Large intestine (tissue), 12 donors: ENCODE measurements around the gene PIP5K1A. TPM values are rescaled to one million over a fixed set of nuclear protein-coding genes. Genes with fewer than 3 reads are reported as not detected.

Experiments used
- DNase-seq, 2 donors: peaks; one replicate each; pipeline versions ENCODE4 v3.0.0 to v3.0.0-alpha.2; 2013
- H3K27ac ChIP-seq: one replicate; pipeline ENCODE4 v1.5.1; 2013; ENCODE audit warnings: low read length
- H3K27me3 ChIP-seq: 2 replicates; pipeline ENCODE4 v1.6.1; 2013; ENCODE audit warnings: low read length; ENCODE audit not compliant: control insufficient read depth, insufficient read depth
- H3K36me3 ChIP-seq: 2 replicates; pipeline ENCODE4 v1.6.1; 2013; ENCODE audit warnings: low read length; ENCODE audit not compliant: control insufficient read depth, insufficient read depth
- H3K4me1 ChIP-seq: one replicate; pipeline ENCODE4 v1.6.1; 2013; ENCODE audit warnings: low read length; ENCODE audit not compliant: control insufficient read depth, insufficient read depth
- H3K4me3 ChIP-seq: one replicate; pipeline ENCODE4 v1.5.1; 2013; ENCODE audit warnings: low read length
- H3K9me3 ChIP-seq: one replicate; pipeline ENCODE4 v1.6.1; 2013; ENCODE audit warnings: mild to moderate bottlenecking, low read depth, low read length, moderate library complexity; ENCODE audit not compliant: control insufficient read depth
- WGBS: methylation state at CpG from one replicate; pipeline ENCODE4 v1.1.5; 2013; ENCODE audit warnings: low lambda C conversion rate; ENCODE audit not compliant: insufficient coverage; 5-methylcytosine and 5-hydroxymethylcytosine counted together
- long read RNA-seq, 11 donors: transcript quantifications; one replicate each; lab custom pipeline, GENCODE V29; 2026
- polyA plus RNA-seq: library from polyadenylated mRNA; unstranded; fragments of 120-200 nt; gene quantifications from one replicate; pipeline ENCODE4 v1.2.1, GENCODE V29; 2013

The PIP5K1A gene
- polyA plus RNA-seq, result 32.9 TPM
- long read RNA-seq, donor 1, partial matches to known transcripts, result 0 of 2 reads
- long read RNA-seq, donor 1, other reads (novel, unspliced or antisense), result 0 of 2 reads
- long read RNA-seq, donor 2, transcript PIP5K1A-201 (15 exons, 3,767 nt), result major isoform, 5 of 5 reads
- long read RNA-seq, donor 2, partial matches to known transcripts, result 0 of 5 reads
- long read RNA-seq, donor 2, other reads (novel, unspliced or antisense), result 0 of 5 reads
- long read RNA-seq, donor 3, result 0 reads
- long read RNA-seq, donor 4, result 0 reads
- long read RNA-seq, donor 5, partial matches to known transcripts, result 0 of 8 reads
- long read RNA-seq, donor 5, other reads (novel, unspliced or antisense), result 0 of 8 reads
- long read RNA-seq, donor 6, transcript PIP5K1A-201 (15 exons, 3,767 nt), result major isoform, 5 of 11 reads
- long read RNA-seq, donor 6, partial matches to known transcripts, result 0 of 11 reads
- long read RNA-seq, donor 6, other reads (novel, unspliced or antisense), result 0 of 11 reads
- long read RNA-seq, donor 7, partial matches to known transcripts, result 0 of 2 reads
- long read RNA-seq, donor 7, other reads (novel, unspliced or antisense), result 0 of 2 reads
- long read RNA-seq, donor 8, transcript PIP5K1A-201 (15 exons, 3,767 nt), result major isoform, 6 of 10 reads
- long read RNA-seq, donor 8, partial matches to known transcripts, result 0 of 10 reads
- long read RNA-seq, donor 8, other reads (novel, unspliced or antisense), result 0 of 10 reads
- long read RNA-seq, donor 9, partial matches to known transcripts, result 0 of 5 reads
- long read RNA-seq, donor 9, other reads (novel, unspliced or antisense), result 0 of 5 reads
- long read RNA-seq, donor 10, transcript PIP5K1A-201 (15 exons, 3,767 nt), result major isoform, 9 of 10 reads
- long read RNA-seq, donor 10, partial matches to known transcripts, result 0 of 10 reads
- long read RNA-seq, donor 10, other reads (novel, unspliced or antisense), result 0 of 10 reads
- long read RNA-seq, donor 11, partial matches to known transcripts, result 0 of 7 reads
- long read RNA-seq, donor 11, other reads (novel, unspliced or antisense), result 0 of 7 reads

- Histone ChIP-seq H3K4me3 (peak within 1 kb of the TSS; percentile 92), H3K36me3 (peaks cover 12% of the 10 kb centered on the region), H3K27ac (peak within 1 kb of the TSS; percentile 93), H3K4me1 (peaks cover 8% of the 10 kb centered on the region), H3K27me3 (no peaks in the 10 kb centered on the region), H3K9me3 (no peaks in the 10 kb centered on the region)
- peak; percentile 97 to 98 for DNase-seq
- 0% methylated on average over 1 of the region's 60 CpGs for WGBS
Measured at GRCh38 chr1:151198254-151199127, at the start of gene PIP5K1A. Gene PIP5K1A, plus strand, starts transcription at chr1:151198552. Its CDS starts 445 bp downstream, at chr1:151198997.

GRCh38 chr1:151156515-151156819, 41.9 kb upstream of the PIP5K1A start, which contains the start of gene TNFAIP8L2:
Gene TNFAIP8L2, plus strand, starts transcription at chr1:151156649. Its CDS starts 2,049 bp downstream, at chr1:151158698.
- H3K27ac ChIP-seq, result no peak within 1 kb of the TSS
- WGBS, result no CpG with 5 or more reads among the region's 4 CpGs
- DNase-seq, result peak in 1 of 2 donors; percentile 41

GRCh38 chr1:151157067-151157531, 41.3 kb upstream of the PIP5K1A start:
- DNase-seq, result no peak
- Histone ChIP-seq H3K9me3 (no peaks in the 10 kb centered on the region), H3K27me3 (no peaks in the 10 kb centered on the region), H3K27ac (no peak overlapping the region), H3K36me3 (peaks cover 43% of the 10 kb centered on the region), H3K4me3 (no peak overlapping the region), H3K4me1 (peaks cover 4% of the 10 kb centered on the region)
- no CpG with 5 or more reads among the region's 6 CpGs for WGBS

More at GRCh38 chr1:151156515-151156819, 41.9 kb upstream of the PIP5K1A start, which contains the start of gene TNFAIP8L2:
- Histone ChIP-seq H3K36me3 (peaks cover 40% of the 10 kb centered on the region), H3K4me1 (peaks cover 4% of the 10 kb centered on the region), H3K27me3 (no peaks in the 10 kb centered on the region), H3K4me3 (no peak within 1 kb of the TSS), H3K9me3 (no peaks in the 10 kb centered on the region)

GRCh38 chr1:151158326-151158725, 40.0 kb upstream of the PIP5K1A start:
- no peak overlapping the region for H3K4me3 ChIP-seq
- H3K4me1 ChIP-seq, result peaks cover 4% of the 10 kb centered on the region
- 100% methylated on average over 1 of the region's 5 CpGs for WGBS
- DNase-seq, result no peak
- H3K36me3 ChIP-seq, result peaks cover 43% of the 10 kb centered on the region
- H3K27me3 ChIP-seq, result no peaks in the 10 kb centered on the region
- H3K27ac ChIP-seq, result no peak overlapping the region
- H3K9me3 ChIP-seq, result no peaks in the 10 kb centered on the region

GRCh38 chr1:151158751-151159251, 39.6 kb upstream of the PIP5K1A start:
- no peak overlapping the region for H3K27ac ChIP-seq
- DNase-seq, result no peak
- H3K4me3 ChIP-seq, result no peak overlapping the region
- peaks cover 4% of the 10 kb centered on the region for H3K4me1 ChIP-seq
- peaks cover 43% of the 10 kb centered on the region for H3K36me3 ChIP-seq
- WGBS, result 100% methylated on average over 1 of the region's 22 CpGs
- H3K27me3 ChIP-seq, result no peaks in the 10 kb centered on the region
- no peaks in the 10 kb centered on the region for H3K9me3 ChIP-seq

- DNase-seq, result no peak
- Histone ChIP-seq H3K27me3 (no peaks in the 10 kb centered on the region), H3K36me3 (peaks cover 43% of the 10 kb centered on the region), H3K4me3 (no peak overlapping the region), H3K27ac (no peak overlapping the region), H3K4me1 (peaks cover 6% of the 10 kb centered on the region), H3K9me3 (no peaks in the 10 kb centered on the region)
Measured at GRCh38 chr1:151159373-151159772, 39.0 kb upstream of the PIP5K1A start.

- DNase-seq, result peak in 1 of 2 donors; percentile 62
- no peaks in the 10 kb centered on the region for H3K9me3 ChIP-seq
- WGBS, result 0% methylated on average over 1 of the region's 11 CpGs
- peaks cover 29% of the 10 kb centered on the region for H3K36me3 ChIP-seq
- H3K27me3 ChIP-seq, result no peaks in the 10 kb centered on the region
- peak overlapping the region; percentile 96 for H3K4me3 ChIP-seq
- peak overlapping the region; percentile 87 for H3K27ac ChIP-seq
- H3K4me1 ChIP-seq, result peaks cover 15% of the 10 kb centered on the region
Measured at GRCh38 chr1:151164732-151165280, 33.5 kb upstream of the PIP5K1A start.

- 0% methylated on average over 2 of the region's 15 CpGs for WGBS
- Histone ChIP-seq H3K4me3 (peak overlapping the region; percentile 96), H3K36me3 (peaks cover 24% of the 10 kb centered on the region), H3K9me3 (no peaks in the 10 kb centered on the region), H3K27me3 (no peaks in the 10 kb centered on the region), H3K27ac (peak overlapping the region; percentile 87), H3K4me1 (peaks cover 15% of the 10 kb centered on the region)
- DNase-seq, result no peak
Measured at GRCh38 chr1:151165281-151165737, 33.0 kb upstream of the PIP5K1A start.

GRCh38 chr1:151165738-151166504, 32.4 kb upstream of the PIP5K1A start, which contains the start of the genes LYSMD1 and SCNM1:
Gene LYSMD1, minus strand, starts transcription at chr1:151165902. Its CDS starts 644 bp downstream, at chr1:151165258.
Gene SCNM1, plus strand, starts transcription at chr1:151166144. Its CDS starts 9 bp downstream, at chr1:151166153.
- peak; percentile 98 to 99 for DNase-seq
- Histone ChIP-seq H3K9me3 (no peaks in the 10 kb centered on the region), H3K27ac (peak within 1 kb of the TSS; percentile 87), H3K36me3 (peaks cover 23% of the 10 kb centered on the region), H3K27me3 (no peaks in the 10 kb centered on the region), H3K4me3 (peak within 1 kb of the TSS; percentile 96), H3K4me1 (peaks cover 15% of the 10 kb centered on the region)
- 0% methylated on average over 1 of the region's 38 CpGs for WGBS
